Colonic mucosa (tissue), 4 donors: Measurements from ENCODE around the gene PARD3B. TPM values are rescaled to one million over a fixed set of nuclear protein-coding genes. Genes with fewer than 3 reads are reported as not detected.

Experiments
- DNase-seq: peaks from one replicate; pipeline ENCODE4 v3.0.0-alpha.2; 2020
- H3K27ac ChIP-seq: fragments of 200-600 bp; one replicate; pipeline ENCODE4 v1.8.0; 2021
- H3K27me3 ChIP-seq: fragments of 200-600 bp; one replicate; pipeline ENCODE4 v1.8.0; 2021
- H3K36me3 ChIP-seq: fragments of 200-600 bp; one replicate; pipeline ENCODE4 v1.8.0; 2021
- H3K4me1 ChIP-seq: fragments of 200-600 bp; one replicate; pipeline ENCODE4 v1.8.0; 2021; ENCODE audit warnings: mild to moderate bottlenecking
- H3K4me3 ChIP-seq: fragments of 200-600 bp; one replicate; pipeline ENCODE4 v1.8.0; 2021
- H3K9ac ChIP-seq, 2 donors: one replicate each; pipeline ENCODE4 v1.7.0; 2013; ENCODE audit warnings: control low read depth in 2 of 2, low read depth in 2 of 2, low read length in 2 of 2
- H3K9me3 ChIP-seq: fragments of 200-600 bp; one replicate; pipeline ENCODE4 v1.8.0; 2021
- CTCF ChIP-seq: fragments of 200-600 bp; IDR thresholded peaks from one replicate; pipeline ENCODE4 v1.8.0; 2022; ENCODE audit warnings: antibody characterized with exemption, mild to moderate bottlenecking
- intact Hi-C: fragments of 100-400 bp; cut with DNase I; formaldehyde crosslinking; loops from one replicate; pipeline ENCODE4 v1.14.1; 2022
- total RNA-seq, 2 donors: library from RNA; stranded (reverse); fragmentation: NEBNext Ultra II Directional in 1 of 2; extraction: Animal tissue kit (Norgen Biotek cat#: 25700) in 1 of 2; gene quantifications; one replicate each; pipeline ENCODE4 v1.2.1, GENCODE V29; 2021
- donor health status: healthy.
- donor health status: DM: no; HTN: no; CAD: no.
- donor health status: DM: no; HTN: no; CAD: no.

PARD3B gene
- total RNA-seq, 2 donors from 2014 or later = 20.0 to 24.2 TPM

- Histone ChIP-seq H3K4me1 (no peaks in the 10 kb centered on the region), H3K4me3 (no peak overlapping the region), H3K9ac (no peak overlapping the region), H3K9me3 (no peaks in the 10 kb centered on the region), H3K36me3 (no peaks in the 10 kb centered on the region), H3K27me3 (no peaks in the 10 kb centered on the region), H3K27ac (no peak overlapping the region)
- no peak for TF ChIP-seq CTCF
- intact Hi-C loops = no loop called here
- DNase-seq = no peak
Measured at GRCh38 chr2:205347899-205348298, 802.6 kb downstream of the PARD3B start.

GRCh38 chr2:205352094-205352493, 806.8 kb downstream of the PARD3B start:
- intact Hi-C loops = no loop called here
- DNase-seq = no peak
- Histone ChIP-seq H3K36me3 (no peaks in the 10 kb centered on the region), H3K4me1 (no peaks in the 10 kb centered on the region), H3K27me3 (no peaks in the 10 kb centered on the region), H3K4me3 (no peak overlapping the region), H3K27ac (no peak overlapping the region), H3K9ac (no peak overlapping the region), H3K9me3 (no peaks in the 10 kb centered on the region)
- TF ChIP-seq CTCF = no peak

GRCh38 chr2:205352593-205352992, 807.3 kb downstream of the PARD3B start:
- H3K9me3 ChIP-seq = no peaks in the 10 kb centered on the region
- no peak for DNase-seq
- no peak overlapping the region for H3K4me3 ChIP-seq
- H3K4me1 ChIP-seq = no peaks in the 10 kb centered on the region
- intact Hi-C loops = no loop called here
- H3K27ac ChIP-seq = no peak overlapping the region
- H3K27me3 ChIP-seq = no peaks in the 10 kb centered on the region
- TF ChIP-seq CTCF = no peak
- no peak overlapping the region for H3K9ac ChIP-seq
- H3K36me3 ChIP-seq = no peaks in the 10 kb centered on the region

- Histone ChIP-seq H3K9ac (no peak overlapping the region), H3K27ac (no peak overlapping the region), H3K4me1 (no peaks in the 10 kb centered on the region), H3K9me3 (no peaks in the 10 kb centered on the region), H3K4me3 (no peak overlapping the region), H3K36me3 (no peaks in the 10 kb centered on the region), H3K27me3 (no peaks in the 10 kb centered on the region)
- TF ChIP-seq CTCF = no peak
- no peak for DNase-seq
- intact Hi-C loops = no loop called here
Measured at GRCh38 chr2:205357732-205358131, 812.5 kb downstream of the PARD3B start.

GRCh38 chr2:205358351-205358815, 813.1 kb downstream of the PARD3B start:
- DNase-seq = no peak
- H3K36me3 ChIP-seq = no peaks in the 10 kb centered on the region
- no peaks in the 10 kb centered on the region for H3K27me3 ChIP-seq
- no peak overlapping the region for H3K9ac ChIP-seq
- H3K27ac ChIP-seq = no peak overlapping the region
- intact Hi-C loops = no loop called here
- H3K4me3 ChIP-seq = no peak overlapping the region
- TF ChIP-seq CTCF = no peak
- no peaks in the 10 kb centered on the region for H3K4me1 ChIP-seq
- H3K9me3 ChIP-seq = no peaks in the 10 kb centered on the region

GRCh38 chr2:205361272-205361671, 816.0 kb downstream of the PARD3B start:
- no peaks in the 10 kb centered on the region for H3K4me1 ChIP-seq
- H3K4me3 ChIP-seq = no peak overlapping the region
- H3K36me3 ChIP-seq = no peaks in the 10 kb centered on the region
- no peaks in the 10 kb centered on the region for H3K9me3 ChIP-seq
- H3K9ac ChIP-seq = no peak overlapping the region
- no peak for DNase-seq
- H3K27me3 ChIP-seq = no peaks in the 10 kb centered on the region
- H3K27ac ChIP-seq = no peak overlapping the region
- intact Hi-C loops = no loop called here
- TF ChIP-seq CTCF = no peak
